ENCODE measurements around the gene NPDC1. TPM values are rescaled to one million over a fixed set of nuclear protein-coding genes. Genes with fewer than 3 reads are reported as not detected.

NPDC1 gene
- total and polyA plus RNA-seq, 11 donors, result 38.4 to 114 (median 55.1) TPM

- Histone ChIP-seq H3K36me3 (peaks cover 0 to 27% (median 7%) of the 10 kb centered on the region in 9 donors), H3K27me3 (no peaks in the 10 kb centered on the region), H3K4me1 (peaks cover 0 to 18% (median 11%) of the 10 kb centered on the region in 12 donors), H3K27ac (no peak overlapping the region), H3K4me3 (no peak overlapping the region), H3K9me3 (no peaks in the 10 kb centered on the region)
- intact Hi-C loops (cut with DNase I), result loop anchor here in 1 of 10 donors (10.0 kb wide), 1 partner anchor 138 kb away; the partner anchor contains the start of gene TRAF2
- WGBS, 4 donors, result 93 to 96% (median 94%) methylated on average over 12 to 23 of the region's 23 CpGs
- TF ChIP-seq CTCF (IDR thresholded peaks at IDR 0.05), result no peak
- TF ChIP-seq POLR2A (IDR thresholded peaks at IDR 0.05), result no peak
- no peak for ATAC-seq
- DNase-seq, result no peak
Observed at GRCh38 chr9:137022662-137023008, 23.3 kb downstream of the NPDC1 start.

GRCh38 chr9:137021979-137022661 lies 23.9 kb downstream of the NPDC1 start:
- H3K27me3 ChIP-seq, result no peaks in the 10 kb centered on the region
- TF ChIP-seq CTCF (IDR thresholded peaks at IDR 0.05) (no peak), POLR2A (IDR thresholded peaks at IDR 0.05) (no peak)
- no peak overlapping the region for H3K27ac ChIP-seq
- no peak overlapping the region for H3K4me3 ChIP-seq
- DNase-seq (no peak), ATAC-seq (peak in 3 of 4 donors; percentile 12 to 41 (median 21))
- H3K36me3 ChIP-seq, result peaks cover 0 to 32% (median 11%) of the 10 kb centered on the region in 9 donors
- peaks cover 0 to 13% (median 6%) of the 10 kb centered on the region in 12 donors for H3K4me1 ChIP-seq
- no peaks in the 10 kb centered on the region for H3K9me3 ChIP-seq
- intact Hi-C loops (cut with DNase I), result loop anchor here in 1 of 10 donors (10.0 kb wide), 1 partner anchor 137 kb away; the partner anchor contains the start of gene TRAF2
- 65 to 74% (median 71%) methylated on average over 6 to 30 of the region's 30 CpGs for WGBS, 4 donors

- Histone ChIP-seq H3K9me3 (no peaks in the 10 kb centered on the region), H3K4me3 (no peak overlapping the region), H3K27me3 (no peaks in the 10 kb centered on the region), H3K36me3 (peaks cover 0 to 38% (median 17%) of the 10 kb centered on the region in 9 donors), H3K27ac (no peak overlapping the region), H3K4me1 (peaks cover 0 to 7% (median 2%) of the 10 kb centered on the region in 12 donors)
- WGBS, 4 donors, result 85 to 96% (median 91%) methylated on average over 2 to 6 of the region's 6 CpGs
- TF ChIP-seq CTCF (IDR thresholded peaks at IDR 0.05) (no peak), POLR2A (IDR thresholded peaks at IDR 0.05) (no peak)
- no peak for ATAC-seq
- DNase-seq, result no peak
- intact Hi-C loops (cut with DNase I), result loop anchor here in 1 of 10 donors (10.0 kb wide), 1 partner anchor 137 kb away; the partner anchor contains the start of gene TRAF2
Observed at GRCh38 chr9:137021568-137021978, 24.4 kb downstream of the NPDC1 start.

GRCh38 chr9:137020771-137021567 lies 25.0 kb downstream of the NPDC1 start:
- ATAC-seq (no peak), DNase-seq (no peak)
- WGBS, 4 donors, result 94 to 97% (median 95%) methylated on average over 18 to 32 of the region's 32 CpGs
- Histone ChIP-seq H3K4me3 (no peak overlapping the region), H3K4me1 (peaks cover 0 to 1% (median 0%) of the 10 kb centered on the region in 12 donors), H3K36me3 (peaks cover 0 to 44% (median 23%) of the 10 kb centered on the region in 9 donors), H3K27ac (no peak overlapping the region), H3K9me3 (no peaks in the 10 kb centered on the region), H3K27me3 (no peaks in the 10 kb centered on the region)
- TF ChIP-seq CTCF (IDR thresholded peaks at IDR 0.05), result no peak
- no peak for TF ChIP-seq POLR2A (IDR thresholded peaks at IDR 0.05)
- intact Hi-C loops (cut with DNase I), result loop anchor here in 1 of 10 donors (10.0 kb wide), 1 partner anchor 136 kb away; the partner anchor contains the start of gene TRAF2
